Dermis microvascular lymphatic vessel endothelial cell (primary cell): ENCODE measurements around the gene PCGF5. TPM values are rescaled to one million over a fixed set of nuclear protein-coding genes. Genes with fewer than 3 reads are reported as not detected.
"Not testable (repeated sequence)": the region's sequence is repeated elsewhere in the genome, so short reads cannot be mapped to it uniquely, and the experiment has no call there.

ENCODE experiments used
- DNase-seq, 2 donors: peaks; one replicate each; pipeline versions ENCODE4 v3.0.0 to v3.0.0-alpha.2; 2010; ENCODE audit warnings: low read depth in 2 of 2
- total RNA-seq: library from RNA; depleted of rRNA; stranded (reverse); fragments of >200 nt; gene quantifications from 2 replicates; pipeline ENCODE4 v1.2.1, GENCODE V29; 2014

The PCGF5 gene
- total RNA-seq, 1 donor from 2014 or later, result 33.9 TPM

GRCh38 chr10:91210014-91210413, 10.4 kb upstream of the PCGF5 start:
- DNase-seq, result no peak

DNA sequence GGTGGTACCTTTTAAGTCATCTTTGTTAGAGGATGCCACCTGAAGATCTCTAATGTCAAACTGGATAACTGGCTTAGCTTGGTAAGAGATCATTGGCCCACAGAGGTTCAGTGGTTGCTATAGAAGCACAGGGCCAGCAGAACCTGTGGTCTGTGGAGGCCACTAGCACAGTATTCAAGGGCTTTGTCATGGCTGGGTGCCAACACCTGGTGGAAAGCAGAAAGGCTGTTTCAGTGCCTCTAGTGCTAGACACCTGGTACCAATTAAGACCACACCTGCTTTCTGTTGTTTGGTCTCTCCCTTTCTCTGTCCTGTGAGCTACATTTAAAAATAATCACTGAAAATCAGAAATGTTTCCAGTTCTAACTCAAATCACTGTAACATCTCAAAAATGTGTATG, 10.0 kb upstream of the PCGF5 start:
- no peak for DNase-seq

- no peak for DNase-seq
These were observed 8.8 kb upstream of the PCGF5 start for GRCh38 chr10:91211675-91212074.

- no peak for DNase-seq
These were observed 5.6 kb upstream of the PCGF5 start for GRCh38 chr10:91214911-91215310.

DNA sequence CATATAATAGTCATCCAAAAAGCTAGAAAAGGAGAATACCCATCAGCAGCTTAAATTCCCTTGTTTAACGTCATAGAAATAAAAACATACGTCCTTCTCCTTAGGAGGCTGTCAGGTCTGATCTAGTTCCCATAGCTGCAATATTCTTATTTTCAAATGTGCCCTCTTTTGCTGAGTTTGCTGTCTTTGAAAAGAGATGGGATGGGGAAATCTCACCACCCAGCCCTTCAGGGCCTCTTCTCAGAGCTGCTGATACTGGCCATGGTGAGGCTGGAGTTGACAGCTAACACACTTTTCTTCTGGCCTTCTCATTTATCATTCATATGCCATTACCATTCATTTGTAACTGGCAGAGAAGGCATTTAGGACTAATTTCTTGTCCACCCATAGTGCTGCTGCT, 5.1 kb upstream of the PCGF5 start:
- DNase-seq, result no peak

DNA sequence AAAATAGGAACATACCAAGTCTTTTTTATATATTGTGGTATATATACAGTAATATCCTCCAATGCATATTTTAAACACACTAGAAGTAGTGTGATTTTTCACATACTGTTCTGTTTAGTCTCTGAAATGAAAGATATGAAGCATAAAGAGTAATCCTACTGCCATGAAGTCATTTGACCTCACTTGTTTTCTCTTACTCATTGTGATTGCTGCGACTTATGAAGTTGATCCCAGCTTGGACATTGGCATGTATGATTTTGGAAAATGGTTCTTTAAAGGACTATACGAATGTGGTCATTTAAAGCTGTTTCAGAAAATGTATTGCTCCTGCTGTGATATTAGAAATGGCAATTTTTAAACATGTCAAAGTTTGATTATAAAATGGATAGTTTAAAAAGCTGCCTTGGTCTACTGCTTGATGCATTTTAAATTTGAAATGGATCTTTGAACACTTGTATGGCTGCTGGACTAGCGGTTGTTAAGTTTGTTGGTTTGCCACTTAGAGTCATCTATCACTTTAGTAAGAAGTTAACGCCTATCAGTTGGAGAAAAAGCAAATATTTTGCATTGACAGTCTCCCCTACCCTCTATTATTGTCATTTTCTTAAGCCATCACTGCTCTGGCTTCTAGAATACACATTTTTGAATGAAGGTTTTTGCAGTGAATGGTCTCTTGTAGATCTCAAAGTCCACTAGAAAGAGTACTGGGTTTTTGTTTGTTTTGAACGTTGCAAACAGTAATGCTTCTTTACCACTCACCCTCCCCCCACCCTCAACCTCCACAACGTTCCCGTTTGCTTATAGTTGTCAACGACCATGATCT, 881 bp upstream of the PCGF5 start:
- no peak for DNase-seq

GRCh38 chr10:91220954-91221675, 652 bp downstream of the PCGF5 start:
- DNase-seq, result peak in 1 of 2 donors; percentile 26

GRCh38 chr10:91226093-91226492, 5.6 kb downstream of the PCGF5 start:
- no peak for DNase-seq

DNA sequence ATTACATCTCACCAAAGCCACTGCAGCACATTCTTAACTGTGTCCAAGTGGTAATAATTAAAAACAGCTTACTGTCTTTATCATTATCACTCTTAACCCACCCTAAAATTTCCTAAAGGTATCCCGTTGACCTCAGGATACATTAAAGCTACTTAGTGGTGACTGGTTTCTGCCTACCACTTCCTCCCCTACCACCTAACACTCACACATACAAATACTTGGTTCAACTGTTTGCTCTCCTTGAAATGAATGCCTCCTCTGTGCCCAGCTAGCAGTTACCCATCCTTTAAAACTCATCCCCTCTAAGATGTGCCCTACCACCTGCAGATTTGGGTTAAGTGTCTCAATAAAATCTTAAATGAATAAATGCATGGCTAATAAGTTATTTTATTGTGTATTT, 7.1 kb downstream of the PCGF5 start:
- DNase-seq, result no peak

- no peak for DNase-seq
These were observed 9.2 kb downstream of the PCGF5 start for GRCh38 chr10:91229683-91230082.

- no peak for DNase-seq
These were observed 17.7 kb downstream of the PCGF5 start for GRCh38 chr10:91238191-91238590.

DNA sequence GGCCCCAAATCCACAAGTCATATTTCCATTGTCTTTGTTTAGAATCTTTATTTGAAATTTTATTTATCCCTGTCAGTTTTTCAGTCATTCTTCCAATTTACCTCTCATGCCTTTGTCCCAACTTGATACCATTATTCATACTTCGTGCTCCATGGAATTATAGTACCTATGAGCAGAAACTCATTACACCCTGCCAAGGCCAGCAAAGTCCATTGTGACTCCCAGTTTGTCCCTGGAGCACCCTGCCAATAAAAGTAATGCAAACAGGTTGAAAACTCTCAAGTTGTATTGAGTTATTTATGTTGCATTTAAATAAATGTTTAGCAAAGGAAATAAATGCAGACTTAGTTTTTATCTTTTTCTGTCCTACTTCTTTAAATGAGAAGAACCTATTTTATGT, 19.3 kb downstream of the PCGF5 start:
- no peak for DNase-seq

GRCh38 chr10:91242940-91243339, 22.5 kb downstream of the PCGF5 start:
- DNase-seq, result no peak

DNA sequence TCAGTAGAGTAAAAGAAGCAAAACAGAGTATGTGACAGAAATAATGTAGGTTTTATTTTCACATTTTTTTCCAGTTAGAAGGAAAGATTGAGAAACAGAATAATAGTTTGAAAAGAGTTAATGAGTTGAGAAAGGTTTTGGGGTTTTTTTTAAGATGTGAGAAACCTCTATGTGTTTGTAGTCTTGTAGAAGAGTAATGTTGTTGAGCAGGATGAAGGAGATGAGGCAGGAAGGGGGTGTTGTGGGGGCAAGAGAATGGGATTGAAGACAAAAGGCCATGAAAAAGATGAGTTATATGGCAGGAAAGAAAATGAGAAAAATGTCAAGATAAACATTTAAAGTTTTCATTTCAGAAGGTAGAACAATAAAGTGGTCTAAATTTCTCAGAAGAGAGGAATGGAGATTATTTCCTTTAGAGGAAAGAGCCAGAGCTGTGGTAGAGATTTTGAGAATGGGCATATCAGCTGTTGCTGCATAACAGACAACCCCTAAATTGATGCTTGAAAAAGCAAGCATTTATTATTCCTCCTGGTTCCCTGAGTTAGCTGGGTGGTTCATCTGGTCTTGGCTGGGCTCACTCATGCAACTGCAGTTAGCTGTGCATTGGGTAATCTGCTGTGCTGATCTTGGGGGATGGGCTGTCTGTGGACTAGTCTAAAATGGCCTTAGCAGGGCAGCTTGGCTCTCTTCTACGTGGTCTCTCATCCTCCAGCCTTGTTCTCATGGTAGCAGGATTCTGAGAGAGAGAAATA, 27.1 kb downstream of the PCGF5 start:
- peak in 1 of 2 donors; percentile 42 for DNase-seq

DNA sequence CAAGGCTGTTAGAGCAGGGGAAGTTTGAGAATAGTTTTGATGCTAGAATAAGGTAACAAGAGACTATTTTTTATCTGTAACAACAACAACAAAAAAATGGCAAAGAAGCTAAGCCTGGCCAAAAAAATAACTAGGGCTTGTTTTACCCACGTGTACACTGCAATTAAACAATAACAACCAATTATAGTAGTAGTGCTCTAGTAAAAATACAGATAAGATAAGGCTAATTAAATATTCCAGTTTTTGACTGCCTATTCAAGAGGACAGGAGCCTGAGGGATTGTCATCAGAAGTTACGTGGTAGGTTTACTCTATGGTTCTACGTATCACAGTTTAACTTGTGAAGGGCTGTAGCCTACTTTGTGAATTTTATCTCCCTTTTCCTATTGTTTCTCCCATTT, 29.2 kb downstream of the PCGF5 start:
- DNase-seq, result no peak

DNA sequence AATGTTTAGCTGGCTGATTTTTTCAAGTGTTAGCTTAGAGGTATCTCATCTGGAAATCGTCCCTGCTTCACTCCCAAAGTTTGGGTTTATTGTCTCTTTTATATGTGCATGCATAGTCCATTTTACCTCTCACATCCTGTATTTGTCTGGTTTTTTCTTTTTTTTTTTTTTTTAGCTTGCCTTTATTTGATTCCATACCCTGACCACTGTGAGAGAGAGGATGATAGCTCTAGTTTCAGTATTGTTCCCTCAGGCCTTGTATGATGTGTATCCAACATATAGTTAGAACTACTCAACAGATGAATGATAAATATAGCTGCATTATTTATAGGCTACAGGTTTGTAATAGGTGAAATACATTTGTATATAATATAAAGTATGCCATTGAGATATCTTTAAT, 29.9 kb downstream of the PCGF5 start:
- DNase-seq, result peak in 1 of 2 donors; percentile 9

DNA sequence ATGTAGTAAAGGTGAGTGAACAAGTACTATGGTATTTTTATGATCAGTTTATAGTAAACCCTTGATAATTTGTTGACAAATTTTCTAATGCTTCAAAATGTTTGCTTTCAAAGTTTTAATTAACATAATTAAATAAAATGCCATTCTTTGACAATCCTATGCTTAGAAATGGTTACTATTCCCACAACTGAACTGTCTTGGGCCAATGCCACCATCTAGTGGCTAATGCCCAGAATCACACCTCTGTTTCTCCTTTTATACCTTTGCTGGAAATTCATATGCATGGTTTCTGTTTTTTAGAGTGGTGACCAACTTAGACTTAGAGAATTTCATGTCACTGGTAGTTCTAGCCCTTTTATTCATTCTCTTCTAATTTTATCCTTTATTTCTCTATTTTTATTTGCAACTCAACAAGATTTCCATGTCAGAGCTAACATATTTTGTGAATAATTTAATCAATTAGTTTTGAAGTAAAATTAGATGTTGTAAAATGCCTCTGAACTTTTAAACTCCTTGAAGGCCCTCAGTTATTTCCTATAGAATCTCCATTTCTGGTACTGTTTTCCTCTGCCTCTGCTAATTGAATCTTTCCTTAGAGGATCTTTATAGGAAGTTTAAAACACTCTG, 31.1 kb downstream of the PCGF5 start:
- DNase-seq, result peak; percentile 52 to 68

DNA sequence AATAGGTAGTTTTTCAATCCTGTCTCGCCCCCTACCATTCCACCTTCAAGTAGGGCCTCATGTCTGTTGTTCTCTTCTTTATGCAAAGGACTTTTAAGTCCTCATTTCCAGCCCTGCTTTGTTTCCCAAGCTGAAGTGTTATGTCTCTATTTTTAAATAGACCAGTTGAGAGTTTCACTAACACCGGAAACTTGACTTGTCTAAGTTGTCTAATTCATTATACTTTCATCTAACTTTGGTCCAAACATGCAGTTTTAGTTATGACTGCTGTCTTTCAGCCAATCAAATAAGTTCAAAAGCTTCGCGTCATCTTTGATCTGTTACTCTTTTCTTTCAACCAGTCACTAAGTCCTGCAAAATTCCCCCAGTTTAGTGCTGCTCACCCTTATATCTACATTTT, 32.8 kb downstream of the PCGF5 start:
- DNase-seq, result no peak

- DNase-seq, result no peak
These were observed 36.8 kb downstream of the PCGF5 start for GRCh38 chr10:91257310-91257709.

DNA sequence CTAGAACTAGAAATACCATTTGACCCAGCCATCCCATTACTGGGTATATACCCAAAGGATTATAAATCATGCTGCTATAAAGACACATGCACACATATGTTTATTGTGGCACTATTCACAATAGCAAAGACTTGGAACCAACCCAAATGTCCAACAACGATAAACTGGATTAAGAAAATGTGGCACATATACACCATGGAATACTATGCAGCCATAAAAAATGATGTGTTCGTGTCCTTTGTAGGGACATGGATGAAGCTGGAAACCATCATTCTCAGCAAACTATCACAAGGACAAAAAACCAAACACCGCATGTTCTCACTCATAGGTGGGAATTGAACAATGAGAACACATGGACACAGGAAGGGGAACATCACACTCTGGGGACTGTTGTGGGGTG, 40.0 kb downstream of the PCGF5 start:
- not testable (repeated sequence) for DNase-seq

- DNase-seq, result no peak
These were observed 51.4 kb downstream of the PCGF5 start for GRCh38 chr10:91271886-91272285.
